Large intestine (tissue), 3 donors: ENCODE results near the gene SFSWAP. TPM values are rescaled to one million over a fixed set of nuclear protein-coding genes. Genes with fewer than 3 reads are reported as not detected.

ENCODE experiments used
- DNase-seq, 2 donors: peaks; one replicate each; pipeline versions ENCODE4 v3.0.0 to v3.0.0-alpha.2; 2013
- H3K27ac ChIP-seq: one replicate; pipeline ENCODE4 v1.5.1; 2013; ENCODE audit warnings: low read length
- H3K27me3 ChIP-seq: 2 replicates; pipeline ENCODE4 v1.6.1; 2013; ENCODE audit warnings: low read length; ENCODE audit not compliant: control insufficient read depth, insufficient read depth
- H3K36me3 ChIP-seq: 2 replicates; pipeline ENCODE4 v1.6.1; 2013; ENCODE audit warnings: low read length; ENCODE audit not compliant: control insufficient read depth, insufficient read depth
- H3K4me1 ChIP-seq: one replicate; pipeline ENCODE4 v1.6.1; 2013; ENCODE audit warnings: low read length; ENCODE audit not compliant: control insufficient read depth, insufficient read depth
- H3K4me3 ChIP-seq: one replicate; pipeline ENCODE4 v1.5.1; 2013; ENCODE audit warnings: low read length
- H3K9me3 ChIP-seq: one replicate; pipeline ENCODE4 v1.6.1; 2013; ENCODE audit warnings: mild to moderate bottlenecking, low read depth, low read length, moderate library complexity; ENCODE audit not compliant: control insufficient read depth
- WGBS: methylation state at CpG from one replicate; pipeline ENCODE4 v1.1.5; 2013; ENCODE audit warnings: low lambda C conversion rate; ENCODE audit not compliant: insufficient coverage; 5-methylcytosine and 5-hydroxymethylcytosine counted together
- polyA plus RNA-seq: library from polyadenylated mRNA; unstranded; fragments of 120-200 nt; gene quantifications from one replicate; pipeline ENCODE4 v1.2.1, GENCODE V29; 2013

Gene SFSWAP
- polyA plus RNA-seq, 1 donor, result 37.2 TPM

DNA sequence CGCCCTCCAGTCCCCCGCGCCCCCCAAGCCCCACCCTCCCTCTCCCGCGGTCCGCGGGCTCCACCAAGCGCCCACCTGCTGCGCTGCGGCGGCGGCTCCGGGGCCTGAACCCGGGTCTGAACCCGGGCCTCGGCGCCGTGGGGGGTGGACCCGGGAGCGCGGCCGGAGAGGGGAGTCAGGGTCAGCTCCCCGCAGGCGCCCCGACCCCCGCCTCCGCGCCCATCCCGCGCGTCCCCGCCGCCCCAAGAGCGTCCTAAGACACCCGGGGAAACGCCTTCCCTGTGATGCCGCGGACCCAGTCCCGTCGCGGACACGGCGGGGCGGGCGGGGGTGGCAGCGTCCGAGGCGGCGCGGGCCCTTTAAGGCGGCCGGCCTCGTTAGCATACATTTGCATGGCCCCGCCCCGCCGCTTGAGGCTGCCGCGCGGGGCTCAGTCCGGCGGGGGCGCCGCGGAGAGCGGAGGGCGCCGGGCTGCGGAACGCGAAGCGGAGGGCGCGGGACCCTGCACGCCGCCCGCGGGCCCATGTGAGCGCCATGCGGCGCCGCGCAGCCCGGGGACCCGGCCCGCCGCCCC is 117.2 kb downstream of the SFSWAP start, which contains the start of gene MMP17:
Gene MMP17 (plus strand): TSS at position 433 of the 574 bp plus-strand sequence. CDS start 102 bp downstream, at position 535.
- H3K27ac ChIP-seq, result no peak within 1 kb of the TSS
- peaks cover 61% of the 10 kb centered on the region for H3K27me3 ChIP-seq
- H3K36me3 ChIP-seq, result no peaks in the 10 kb centered on the region
- peak within 1 kb of the TSS; percentile 18 for H3K4me3 ChIP-seq
- peaks cover 12% of the 10 kb centered on the region for H3K4me1 ChIP-seq
- H3K9me3 ChIP-seq, result peaks cover 5% of the 10 kb centered on the region
- DNase-seq, result peak in 1 of 2 donors; percentile 36
- no CpG with 5 or more reads among the region's 86 CpGs for WGBS

DNA sequence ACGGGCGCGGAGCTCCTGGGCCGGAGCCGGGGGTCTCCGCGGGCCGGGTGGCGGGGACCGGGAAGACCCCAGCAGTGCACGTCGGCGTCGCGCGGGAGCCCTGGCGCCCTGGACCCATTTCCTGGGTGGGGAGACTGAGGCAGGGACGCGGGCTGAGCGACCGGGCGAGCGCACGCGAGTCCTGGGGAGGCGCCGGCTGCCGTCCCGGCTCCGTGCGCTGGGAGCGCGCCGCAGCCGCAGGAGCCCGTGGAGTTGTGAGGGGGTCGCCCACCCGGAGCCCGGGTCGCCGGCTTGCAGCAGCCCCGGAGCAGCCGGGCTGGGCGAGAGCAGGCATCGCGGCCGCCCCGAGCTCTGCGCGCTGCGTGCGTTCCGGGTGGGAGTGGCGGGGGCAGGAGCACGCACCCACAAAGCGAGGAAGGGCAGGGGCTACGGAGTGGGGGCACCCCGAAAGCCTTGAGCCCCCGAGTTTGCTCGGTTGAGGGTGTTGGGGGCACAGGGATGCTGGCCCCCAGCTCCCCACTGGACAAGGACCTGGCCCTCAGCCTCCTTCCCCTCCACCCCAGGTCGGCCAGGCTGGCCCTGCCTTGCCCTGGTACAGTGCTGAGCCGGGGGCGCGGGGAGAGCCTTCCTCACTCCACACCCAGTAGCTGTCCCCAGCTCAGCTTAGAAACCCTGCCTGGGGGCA is 117.9 kb downstream of the SFSWAP start:
- H3K36me3 ChIP-seq, result no peaks in the 10 kb centered on the region
- peaks cover 12% of the 10 kb centered on the region for H3K4me1 ChIP-seq
- H3K27ac ChIP-seq, result no peak overlapping the region
- H3K4me3 ChIP-seq, result peak overlapping the region; percentile 18
- H3K27me3 ChIP-seq, result peaks cover 69% of the 10 kb centered on the region
- peaks cover 5% of the 10 kb centered on the region for H3K9me3 ChIP-seq
- WGBS, result no CpG with 5 or more reads among the region's 64 CpGs
- peak in 1 of 2 donors; percentile 26 for DNase-seq

DNA sequence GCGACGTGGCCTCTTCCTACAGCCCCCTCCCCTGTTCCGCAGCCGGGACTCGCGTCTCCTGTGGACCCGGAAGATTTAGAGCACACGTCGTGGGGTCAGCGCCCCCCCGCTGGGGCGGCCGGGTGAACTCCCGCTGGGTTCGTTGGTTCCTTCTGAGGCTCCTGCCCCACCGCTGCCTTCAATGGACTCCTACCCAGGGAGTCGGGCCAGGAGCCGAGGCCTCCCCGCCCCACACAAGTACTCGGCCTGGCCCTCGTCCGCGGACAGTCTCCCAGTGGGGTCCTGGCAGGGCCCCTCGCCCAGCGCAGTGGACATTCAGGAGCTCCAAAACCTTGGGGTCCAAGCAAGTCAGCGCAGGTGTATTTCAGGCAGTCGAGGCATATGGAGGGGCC is 118.5 kb downstream of the SFSWAP start:
- Histone ChIP-seq H3K4me3 (peak overlapping the region; percentile 18), H3K9me3 (peaks cover 5% of the 10 kb centered on the region), H3K27me3 (peaks cover 74% of the 10 kb centered on the region), H3K4me1 (peaks cover 12% of the 10 kb centered on the region), H3K36me3 (no peaks in the 10 kb centered on the region), H3K27ac (no peak overlapping the region)
- DNase-seq, result no peak
- no CpG with 5 or more reads among the region's 27 CpGs for WGBS

DNA sequence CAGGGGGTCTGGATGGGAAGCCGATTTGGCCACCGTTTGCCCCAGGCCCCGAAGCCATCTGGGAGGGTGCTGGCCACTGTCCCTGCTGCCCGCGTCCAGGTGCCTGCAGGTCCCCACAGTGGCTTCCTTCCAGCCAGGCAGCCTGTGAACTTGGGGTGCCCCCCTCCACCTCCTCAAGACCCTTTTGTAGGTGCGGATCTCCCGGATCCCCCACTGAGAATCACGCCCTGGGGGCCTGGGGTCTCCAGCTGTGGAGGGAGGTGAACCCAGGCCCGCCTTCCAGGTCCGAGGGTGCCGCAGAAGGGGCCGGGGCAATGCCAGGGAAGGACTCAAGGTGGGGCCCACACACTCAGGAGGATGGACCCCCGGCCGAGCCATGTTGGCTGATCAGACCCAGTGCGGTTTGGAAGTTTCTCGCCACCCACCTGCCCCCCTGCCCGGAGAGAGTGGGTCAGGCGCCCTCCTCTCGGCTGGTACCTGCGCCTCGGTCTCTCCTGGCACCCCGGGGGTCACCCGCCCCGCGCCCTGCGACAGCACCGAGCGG is 119.0 kb downstream of the SFSWAP start:
- H3K4me1 ChIP-seq, result peaks cover 12% of the 10 kb centered on the region
- H3K36me3 ChIP-seq, result no peaks in the 10 kb centered on the region
- DNase-seq, result no peak
- H3K27ac ChIP-seq, result no peak overlapping the region
- peak overlapping the region; percentile 18 for H3K4me3 ChIP-seq
- peaks cover 5% of the 10 kb centered on the region for H3K9me3 ChIP-seq
- peaks cover 78% of the 10 kb centered on the region for H3K27me3 ChIP-seq
- WGBS, result no CpG with 5 or more reads among the region's 28 CpGs

DNA sequence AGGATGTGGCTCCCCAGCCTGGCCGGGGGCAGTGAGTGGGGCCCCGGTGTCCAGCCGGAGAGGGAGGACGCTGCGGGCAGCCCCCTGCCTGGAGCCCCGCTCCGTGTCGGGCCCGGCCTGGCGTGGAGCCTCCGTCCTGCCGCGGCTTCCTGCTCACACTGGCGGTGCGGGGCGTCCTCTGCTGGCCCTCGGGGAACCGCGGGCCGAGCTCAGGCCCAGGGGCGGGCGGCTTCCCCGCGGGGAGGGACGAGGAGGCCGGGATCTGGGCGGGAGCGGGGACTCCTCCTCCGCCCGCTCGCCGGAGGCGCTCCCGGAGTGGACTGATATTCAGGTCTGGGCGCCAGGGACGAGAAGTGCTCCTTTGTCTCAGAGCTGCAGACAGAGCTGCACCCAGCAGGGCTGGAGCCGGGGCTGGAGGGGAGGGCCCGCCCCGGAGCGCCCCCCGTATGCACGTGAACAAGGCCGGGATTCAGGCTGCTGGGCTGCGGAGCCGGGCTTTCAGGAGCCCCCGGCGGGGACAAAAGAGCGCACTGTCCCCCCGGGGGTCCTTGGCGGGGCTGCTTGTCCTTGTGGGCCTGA is 119.5 kb downstream of the SFSWAP start:
- Histone ChIP-seq H3K27me3 (peaks cover 78% of the 10 kb centered on the region), H3K4me1 (peaks cover 12% of the 10 kb centered on the region), H3K27ac (peak overlapping the region; percentile 31), H3K4me3 (peak overlapping the region; percentile 33), H3K36me3 (no peaks in the 10 kb centered on the region), H3K9me3 (peaks cover 5% of the 10 kb centered on the region)
- WGBS, result no CpG with 5 or more reads among the region's 50 CpGs
- peak; percentile 35 to 64 for DNase-seq

DNA sequence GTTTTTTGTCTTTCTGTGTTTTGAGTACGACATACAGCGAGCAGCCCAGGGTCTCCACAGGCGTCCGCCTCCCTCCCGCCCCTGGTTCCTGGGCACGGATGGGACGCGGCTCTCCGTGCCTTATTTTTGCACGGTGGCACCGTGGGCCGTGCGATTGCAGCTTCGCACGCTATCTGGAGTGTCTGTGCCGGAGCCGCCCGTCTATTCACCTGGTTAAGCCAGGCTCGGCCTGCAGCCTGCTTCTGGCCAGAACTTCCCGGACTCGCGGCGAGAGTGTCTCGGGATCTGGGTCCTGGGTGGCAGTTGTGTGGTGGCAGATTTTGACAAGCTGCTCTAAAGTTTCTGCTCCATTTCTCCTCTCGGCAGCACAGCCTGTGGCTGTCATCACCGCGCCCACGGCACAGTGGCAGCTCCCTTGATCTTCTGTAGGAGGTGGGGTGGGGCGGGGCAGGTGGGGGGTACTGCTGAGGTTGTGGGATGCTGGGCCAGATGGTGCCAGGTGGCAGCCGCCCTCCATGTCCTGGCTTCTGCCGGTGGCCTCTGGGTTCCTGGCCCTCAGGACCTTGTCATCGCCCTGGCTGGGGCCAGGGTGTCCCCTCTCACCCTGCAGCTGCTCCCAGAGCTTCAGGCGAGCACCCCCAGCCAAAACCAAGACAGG is 120.2 kb downstream of the SFSWAP start:
- peaks cover 73% of the 10 kb centered on the region for H3K27me3 ChIP-seq
- H3K4me3 ChIP-seq, result peak overlapping the region; percentile 33
- H3K27ac ChIP-seq, result peak overlapping the region; percentile 31
- no peak for DNase-seq
- no peaks in the 10 kb centered on the region for H3K36me3 ChIP-seq
- WGBS, result no CpG with 5 or more reads among the region's 33 CpGs
- peaks cover 12% of the 10 kb centered on the region for H3K4me1 ChIP-seq
- H3K9me3 ChIP-seq, result peaks cover 5% of the 10 kb centered on the region

DNA sequence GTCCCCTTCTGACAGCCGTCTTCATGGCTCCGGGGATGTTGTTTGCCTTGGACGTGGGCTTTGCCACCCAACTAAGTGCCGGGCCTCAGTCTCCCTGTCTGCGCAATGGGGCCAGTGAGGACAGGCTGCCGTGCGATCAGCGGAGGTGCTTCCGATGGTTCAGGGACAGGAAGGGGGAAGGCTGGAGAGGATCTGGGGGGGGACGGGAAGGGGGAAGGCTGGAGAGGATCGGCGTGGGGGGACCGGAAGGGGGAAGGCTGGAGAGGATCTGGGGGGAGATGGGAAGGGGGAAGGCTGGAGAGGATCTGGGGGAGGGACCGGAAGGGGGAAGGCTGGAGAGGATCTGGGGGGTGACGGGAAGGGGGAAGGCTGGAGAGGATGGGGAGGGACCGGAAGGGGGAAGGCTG is 120.7 kb downstream of the SFSWAP start:
- no CpG with 5 or more reads among the region's 16 CpGs for WGBS
- Histone ChIP-seq H3K4me1 (peaks cover 12% of the 10 kb centered on the region), H3K9me3 (peaks cover 5% of the 10 kb centered on the region), H3K27me3 (peaks cover 67% of the 10 kb centered on the region), H3K4me3 (peak overlapping the region; percentile 18), H3K27ac (peak overlapping the region; percentile 29), H3K36me3 (no peaks in the 10 kb centered on the region)
- peak; percentile 44 to 45 for DNase-seq

DNA sequence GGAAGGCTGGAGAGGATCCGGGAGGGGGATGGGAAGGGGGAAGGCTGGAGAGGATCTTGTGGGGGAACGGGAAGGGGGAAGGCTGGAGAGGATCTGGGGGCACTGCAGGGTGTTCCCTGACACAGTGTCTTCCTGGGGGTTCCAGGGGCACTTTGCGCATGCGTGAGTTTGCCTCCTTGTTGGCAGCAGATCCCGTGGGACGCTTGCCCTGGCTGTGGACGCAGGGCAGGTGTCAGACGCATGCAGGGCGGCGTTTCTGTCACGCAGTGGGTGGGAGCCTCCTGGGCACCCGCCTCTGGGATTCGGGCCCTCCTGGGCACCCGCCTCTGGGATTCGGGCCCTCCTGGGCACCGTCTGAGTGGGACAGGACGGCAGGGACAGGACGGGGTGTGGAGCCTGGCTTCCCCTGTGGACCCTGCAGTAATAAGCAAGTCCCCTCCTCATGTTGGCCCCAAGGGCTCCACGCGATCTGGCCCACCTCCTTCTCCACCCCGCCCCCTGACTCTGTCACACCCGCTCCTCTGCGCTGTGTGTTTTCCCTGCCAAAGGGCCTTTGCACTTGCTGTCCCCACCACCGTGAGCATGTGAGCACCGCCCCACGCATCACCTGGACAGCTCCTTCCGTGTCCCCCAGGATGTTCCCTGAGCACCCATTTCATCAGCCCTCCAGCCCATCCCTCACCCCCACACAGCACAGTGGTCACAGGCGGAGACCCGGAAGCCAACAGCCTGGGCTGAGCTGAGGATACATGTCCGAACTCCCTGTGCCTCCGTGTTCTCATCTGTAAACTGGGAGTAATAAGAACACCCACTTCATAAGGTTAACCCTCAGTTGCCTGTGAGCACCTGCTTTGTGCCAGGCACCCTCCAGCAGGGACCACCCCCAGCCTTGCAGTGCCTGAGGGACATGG is 121.7 kb downstream of the SFSWAP start:
- 29% methylated on average over 1 of the region's 31 CpGs for WGBS
- no peak overlapping the region for H3K4me3 ChIP-seq
- H3K9me3 ChIP-seq, result peaks cover 5% of the 10 kb centered on the region
- peaks cover 12% of the 10 kb centered on the region for H3K4me1 ChIP-seq
- DNase-seq, result no peak
- no peaks in the 10 kb centered on the region for H3K36me3 ChIP-seq
- peaks cover 58% of the 10 kb centered on the region for H3K27me3 ChIP-seq
- H3K27ac ChIP-seq, result no peak overlapping the region

DNA sequence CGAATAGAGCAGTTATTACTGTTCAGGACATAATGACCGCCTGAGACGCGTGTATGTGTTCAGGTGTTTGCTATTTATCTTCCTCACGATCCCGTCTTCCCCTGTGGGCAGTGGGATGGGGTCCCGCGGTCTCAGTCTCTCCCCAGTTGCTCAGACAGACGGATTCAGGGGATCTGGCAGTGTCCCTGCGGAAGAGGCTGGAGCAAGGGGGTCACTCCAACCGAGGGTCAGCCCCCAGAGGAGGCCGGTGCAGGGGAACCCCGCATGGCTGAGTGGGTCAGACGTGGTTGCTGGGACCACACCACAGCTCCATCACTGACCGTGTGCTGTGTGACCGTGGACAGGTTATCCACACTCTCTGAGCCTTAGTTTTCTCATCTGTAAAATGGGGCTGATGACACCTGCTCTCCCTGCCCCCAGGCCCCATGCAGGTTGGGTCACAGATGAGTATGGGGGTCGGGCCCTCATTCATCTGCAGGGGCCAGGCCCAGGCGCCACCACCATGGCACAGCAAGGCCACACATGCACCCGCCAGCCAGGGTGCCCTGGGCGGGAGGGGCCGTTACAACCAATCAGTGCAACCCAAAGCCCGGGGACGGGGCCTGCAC is 122.5 kb downstream of the SFSWAP start:
- Histone ChIP-seq H3K9me3 (peaks cover 5% of the 10 kb centered on the region), H3K36me3 (no peaks in the 10 kb centered on the region), H3K4me3 (no peak overlapping the region), H3K27ac (no peak overlapping the region), H3K27me3 (peaks cover 57% of the 10 kb centered on the region), H3K4me1 (peaks cover 12% of the 10 kb centered on the region)
- no peak for DNase-seq
- no CpG with 5 or more reads among the region's 23 CpGs for WGBS
